ENCODE results near the gene RASSF7.

The RASSF7 gene

DNA sequence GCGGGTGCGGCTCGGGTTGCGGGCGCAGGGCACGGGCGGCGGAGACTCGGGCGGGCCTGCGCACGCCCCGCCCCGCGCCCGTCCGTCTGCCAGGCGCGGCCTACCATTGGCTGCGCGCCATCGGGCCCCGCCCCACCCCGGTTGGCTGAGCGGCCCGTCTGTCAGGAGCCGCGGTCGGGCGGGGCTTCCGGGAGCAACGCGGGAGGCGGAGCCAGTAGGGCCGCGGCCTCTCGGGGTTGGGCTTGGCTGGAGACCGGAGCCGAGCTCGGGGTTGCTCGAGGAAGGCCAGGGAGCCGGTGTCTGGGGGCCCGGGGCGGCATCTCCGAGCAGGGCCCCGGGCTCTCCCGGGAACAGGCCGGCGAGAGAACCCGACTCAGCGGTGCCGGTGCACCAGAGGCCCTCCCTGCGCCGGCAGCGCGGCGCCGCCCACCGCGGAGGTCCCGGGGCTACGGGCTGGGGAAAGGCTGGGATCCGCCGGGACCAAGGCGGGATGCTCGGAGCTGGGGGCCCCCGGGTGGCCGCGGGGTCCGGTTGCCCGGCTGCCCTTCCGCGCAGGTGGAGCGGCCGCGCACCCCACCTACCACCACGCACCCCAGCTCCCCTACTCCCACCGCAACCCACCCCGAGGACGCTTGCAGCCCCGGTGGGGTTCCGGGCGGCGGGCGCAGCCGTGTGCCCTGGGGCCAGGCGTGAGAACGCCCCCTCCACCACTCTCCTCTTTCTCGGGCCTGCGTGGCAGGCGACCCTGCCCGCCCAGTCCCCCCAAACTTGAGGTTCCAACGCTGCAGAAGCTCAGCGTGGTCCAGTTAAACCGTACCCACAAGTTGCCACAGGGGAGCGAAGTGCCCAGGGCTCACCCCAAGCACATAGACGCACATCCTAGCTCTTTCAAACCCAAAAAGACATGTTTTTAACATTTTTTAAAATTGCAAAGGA, 25.0 kb upstream of the RASSF7 start, which contains the start of gene HRAS:
Gene HRAS (minus strand): TSS at position 58 of the 936 bp plus-strand sequence.
- peak within 1 kb of the TSS; percentile 76 to 78 for H3K27ac ChIP-seq
- H3K27me3 ChIP-seq = peaks cover 0 to 11% of the 10 kb centered on the region in 2 donors
- H3K9me3 ChIP-seq = no peaks in the 10 kb centered on the region
- intact Hi-C loops (cut with DNase I; ENCODE audit: low total_unique reads) = loop anchor here (10.0 kb wide), 1 partner anchor 231 kb away; the partner anchor contains the start of gene IFITM2
- TF ChIP-seq, protein P1, sequence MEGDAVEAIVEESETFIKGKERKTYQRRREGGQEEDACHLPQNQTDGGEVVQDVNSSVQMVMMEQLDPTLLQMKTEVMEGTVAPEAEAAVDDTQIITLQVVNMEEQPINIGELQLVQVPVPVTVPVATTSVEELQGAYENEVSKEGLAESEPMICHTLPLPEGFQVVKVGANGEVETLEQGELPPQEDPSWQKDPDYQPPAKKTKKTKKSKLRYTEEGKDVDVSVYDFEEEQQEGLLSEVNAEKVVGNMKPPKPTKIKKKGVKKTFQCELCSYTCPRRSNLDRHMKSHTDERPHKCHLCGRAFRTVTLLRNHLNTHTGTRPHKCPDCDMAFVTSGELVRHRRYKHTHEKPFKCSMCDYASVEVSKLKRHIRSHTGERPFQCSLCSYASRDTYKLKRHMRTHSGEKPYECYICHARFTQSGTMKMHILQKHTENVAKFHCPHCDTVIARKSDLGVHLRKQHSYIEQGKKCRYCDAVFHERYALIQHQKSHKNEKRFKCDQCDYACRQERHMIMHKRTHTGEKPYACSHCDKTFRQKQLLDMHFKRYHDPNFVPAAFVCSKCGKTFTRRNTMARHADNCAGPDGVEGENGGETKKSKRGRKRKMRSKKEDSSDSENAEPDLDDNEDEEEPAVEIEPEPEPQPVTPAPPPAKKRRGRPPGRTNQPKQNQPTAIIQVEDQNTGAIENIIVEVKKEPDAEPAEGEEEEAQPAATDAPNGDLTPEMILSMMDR (IDR thresholded peaks at IDR 0.05) = no peak
- peaks cover 3 to 44% (median 34%) of the 10 kb centered on the region in 4 donors for H3K4me1 ChIP-seq
- DNase-seq = peak; percentile 91 to 97
- peaks cover 22 to 29% (median 24%) of the 10 kb centered on the region in 3 donors for H3K36me3 ChIP-seq
- H3K4me3 ChIP-seq = peak within 1 kb of the TSS; percentile 81 to 98

DNA sequence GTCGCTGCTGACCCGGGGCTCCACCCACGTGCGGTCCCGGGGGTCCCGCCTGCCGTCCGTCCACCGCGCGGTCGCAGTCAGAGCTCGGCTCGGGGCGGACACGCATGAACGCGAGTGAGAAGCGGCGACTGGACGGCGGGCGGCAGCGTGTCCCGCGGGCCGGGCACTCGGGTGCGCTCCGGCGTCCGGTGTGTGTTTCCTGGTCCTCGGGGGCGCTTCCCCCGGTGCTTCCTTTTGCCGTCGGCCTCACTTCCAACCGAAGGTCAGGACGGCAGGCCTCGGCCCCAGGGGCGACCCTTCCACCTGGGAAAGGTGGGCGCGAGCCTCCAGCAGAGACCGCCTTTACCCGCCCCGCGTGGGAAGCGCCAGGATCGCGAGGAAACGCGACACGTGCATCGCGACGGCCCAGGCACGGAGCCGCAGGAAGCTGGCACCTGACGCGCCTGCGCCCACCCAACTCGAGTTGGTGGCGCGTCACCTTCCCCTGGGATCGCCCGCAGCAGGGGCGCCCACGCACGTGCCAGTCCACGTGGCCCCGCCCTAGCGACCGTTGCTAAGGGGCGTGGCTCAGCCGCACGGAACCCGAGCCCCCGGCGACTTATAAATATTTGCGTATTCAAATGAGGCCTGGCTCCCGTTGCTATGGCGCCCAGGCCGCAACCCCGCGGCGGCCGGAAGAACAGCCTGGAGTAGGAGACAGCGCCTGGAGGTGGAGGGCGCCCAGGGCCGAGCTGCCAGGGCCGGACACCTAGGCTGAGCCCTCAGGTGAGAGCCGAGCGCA, 23.7 kb upstream of the RASSF7 start, which contains the start of gene LRRC56:
Gene LRRC56 (plus strand): TSS at position 687 of the 781 bp plus-strand sequence. CDS start 3,158 bp downstream, outside the sequence.
- peaks cover 15 to 16% (median 16%) of the 10 kb centered on the region in 3 donors for H3K36me3 ChIP-seq
- peaks cover 0 to 11% of the 10 kb centered on the region in 2 donors for H3K27me3 ChIP-seq
- peaks cover 3 to 44% (median 34%) of the 10 kb centered on the region in 4 donors for H3K4me1 ChIP-seq
- H3K9me3 ChIP-seq = no peaks in the 10 kb centered on the region
- peak; percentile 65 to 83 for DNase-seq
- TF ChIP-seq, protein P1 (IDR thresholded peaks at IDR 0.05) = no peak
- intact Hi-C loops (cut with DNase I; ENCODE audit: low total_unique reads) = loop anchor here (10.0 kb wide), 1 partner anchor 232 kb away; the partner anchor contains the start of gene IFITM2
- H3K4me3 ChIP-seq = peak within 1 kb of the TSS; percentile 81 to 98
- peak within 1 kb of the TSS; percentile 17 to 72 for H3K27ac ChIP-seq

DNA sequence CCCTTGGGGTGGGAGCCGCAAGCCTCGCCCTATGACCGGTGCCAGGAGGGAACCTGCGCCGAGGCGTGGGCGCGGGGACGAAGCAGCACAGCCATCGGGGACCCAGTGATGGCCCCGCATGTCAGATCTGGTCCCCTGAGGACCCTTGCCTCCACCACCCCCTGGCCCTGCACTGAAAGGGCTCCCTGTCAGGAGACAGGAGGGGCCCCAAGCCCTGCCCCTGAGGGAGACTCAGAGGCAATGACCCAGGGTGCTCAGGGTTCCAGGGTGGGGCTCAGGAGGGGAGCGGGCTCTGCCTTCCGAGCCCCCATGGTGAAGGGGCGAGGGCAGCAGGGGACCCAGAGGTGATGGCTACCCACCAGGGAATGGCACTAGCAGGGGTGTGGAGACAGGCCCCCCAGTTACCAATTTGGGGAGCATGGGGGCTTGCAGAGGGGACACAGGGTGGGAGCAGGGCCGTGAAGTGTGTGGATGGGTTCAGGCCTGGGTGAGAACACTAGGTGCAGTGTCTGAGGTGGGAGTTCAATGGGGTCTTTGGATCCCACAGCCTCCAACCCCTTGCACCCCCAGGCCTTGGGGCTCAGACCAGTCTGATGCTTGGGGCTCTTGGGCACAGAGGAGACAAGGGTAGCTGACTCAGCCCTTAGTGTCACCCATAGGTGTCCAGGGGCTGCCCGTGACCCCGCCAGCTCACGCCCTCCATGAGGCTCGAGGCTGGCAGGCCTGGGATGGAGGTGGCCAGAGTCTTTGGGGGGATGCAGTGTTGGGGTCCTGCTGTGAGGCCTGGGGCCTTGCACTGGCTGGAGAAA, 22.9 kb upstream of the RASSF7 start:
- peaks cover 7 to 8% (median 8%) of the 10 kb centered on the region in 3 donors for H3K36me3 ChIP-seq
- H3K4me1 ChIP-seq = peaks cover 3 to 44% (median 34%) of the 10 kb centered on the region in 4 donors
- no peak overlapping the region for H3K27ac ChIP-seq
- H3K27me3 ChIP-seq = peaks cover 0 to 11% of the 10 kb centered on the region in 2 donors
- H3K4me3 ChIP-seq = peak overlapping the region; percentile 81 to 98
- intact Hi-C loops (cut with DNase I; ENCODE audit: low total_unique reads) = loop anchor here (10.0 kb wide), 1 partner anchor 233 kb away; the partner anchor contains the start of gene IFITM2
- no peaks in the 10 kb centered on the region for H3K9me3 ChIP-seq
- no peak for DNase-seq
- TF ChIP-seq, protein P1 (IDR thresholded peaks at IDR 0.05) = no peak

- no peak overlapping the region for H3K4me3 ChIP-seq
- no peak overlapping the region for H3K27ac ChIP-seq
- no peak for DNase-seq
- H3K27me3 ChIP-seq = peaks cover 0 to 11% of the 10 kb centered on the region in 2 donors
- intact Hi-C loops (cut with DNase I; ENCODE audit: low total_unique reads) = loop anchor here (10.0 kb wide), 1 partner anchor 234 kb away; the partner anchor contains the start of gene IFITM2
- H3K4me1 ChIP-seq = peaks cover 3 to 36% (median 29%) of the 10 kb centered on the region in 4 donors
- no peaks in the 10 kb centered on the region for H3K9me3 ChIP-seq
- TF ChIP-seq, protein P1 (IDR thresholded peaks at IDR 0.05) = no peak
- peaks cover 1% of the 10 kb centered on the region in 3 donors for H3K36me3 ChIP-seq
Observed at GRCh38 chr11:538431-539051, 22.2 kb upstream of the RASSF7 start.
